Measurements from ENCODE around the gene ZNF831.

The ZNF831 gene

GRCh38 chr20:59214073-59214472, 50.5 kb downstream of the ZNF831 start:
- DNase-seq: no peak

DNA sequence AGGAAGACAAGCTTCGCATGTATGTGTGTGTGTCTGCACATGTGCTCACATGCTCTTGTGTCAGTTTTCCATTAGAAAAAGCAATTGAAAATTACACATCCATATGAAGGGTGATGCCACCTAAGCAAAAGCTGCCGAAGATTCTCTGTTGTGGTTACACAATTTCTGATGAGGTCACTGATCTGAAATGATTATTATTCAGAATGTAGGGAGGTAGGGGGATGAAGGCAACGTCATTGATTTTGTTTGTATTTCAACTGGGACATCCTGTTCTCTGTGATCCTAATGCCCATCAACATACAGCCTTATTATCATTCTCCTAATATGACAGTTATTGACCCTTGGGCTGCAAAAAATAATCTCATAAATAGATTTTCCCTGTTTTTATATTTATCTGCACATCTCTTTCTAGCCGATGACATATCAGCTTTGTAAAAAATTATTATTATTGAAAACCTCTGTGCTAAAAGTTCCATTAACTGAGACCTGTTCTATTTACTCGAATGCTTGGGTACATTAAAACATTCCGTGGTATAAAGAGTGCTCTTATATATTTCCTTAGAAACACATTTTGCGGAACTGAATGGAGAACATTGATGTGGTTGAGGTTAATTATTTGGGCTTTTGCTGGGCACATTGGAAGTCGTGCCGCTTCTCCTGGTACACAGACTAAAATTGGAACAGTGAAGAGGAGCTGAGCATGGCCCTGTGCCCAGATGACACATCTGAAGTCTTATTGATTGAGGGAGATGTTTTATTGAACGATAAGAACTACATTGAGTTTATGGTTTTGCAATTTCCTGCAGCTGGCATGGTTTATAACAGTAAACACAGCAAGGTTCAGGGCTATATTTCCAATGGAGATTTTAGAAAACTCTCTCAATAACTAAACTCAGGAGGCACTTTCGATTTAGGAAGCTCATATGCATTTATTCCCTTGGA, 51.3 kb downstream of the ZNF831 start:
- no peak for DNase-seq

DNA sequence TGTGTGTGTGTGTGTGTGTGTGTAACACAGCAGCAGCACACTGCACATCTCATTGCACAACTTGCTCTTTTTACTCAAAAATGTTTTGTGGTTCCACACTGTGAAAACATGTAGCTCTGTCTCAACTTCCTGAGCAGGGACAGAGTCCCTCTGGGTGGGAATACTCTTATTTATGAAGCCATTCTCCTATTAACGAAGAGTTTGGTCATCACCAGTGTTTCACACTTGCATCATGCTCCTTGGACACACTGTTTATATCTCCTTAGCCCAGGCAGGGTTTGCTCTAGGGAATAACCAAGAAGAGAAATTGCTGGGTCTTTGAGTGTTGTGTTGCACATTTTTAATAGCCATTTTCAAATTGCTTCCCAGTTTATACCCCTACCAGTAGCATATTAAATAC, 53.6 kb downstream of the ZNF831 start:
- no peak for DNase-seq

- no peak for DNase-seq
Measured at GRCh38 chr20:59217794-59218280, 54.2 kb downstream of the ZNF831 start.

DNA sequence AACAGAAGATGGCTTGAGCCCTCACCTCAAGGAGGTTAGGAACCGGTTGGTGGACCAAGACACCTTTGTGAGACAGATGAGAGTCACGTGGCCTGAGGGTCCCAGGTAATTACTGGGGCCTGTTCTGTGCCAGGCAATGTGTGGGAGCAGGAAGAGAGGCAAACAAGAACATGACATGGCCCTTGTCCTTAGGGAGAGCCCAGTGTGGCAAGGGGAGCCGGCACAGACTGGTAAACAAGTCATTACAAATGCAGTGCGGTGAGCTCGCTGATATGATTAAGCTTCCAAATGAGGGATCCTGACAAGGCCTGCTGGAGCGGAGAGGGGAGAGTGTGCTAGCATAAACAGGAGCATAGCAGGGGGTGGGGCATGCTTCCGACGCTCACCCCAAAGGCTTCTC, 55.6 kb downstream of the ZNF831 start:
- no peak for DNase-seq

DNA sequence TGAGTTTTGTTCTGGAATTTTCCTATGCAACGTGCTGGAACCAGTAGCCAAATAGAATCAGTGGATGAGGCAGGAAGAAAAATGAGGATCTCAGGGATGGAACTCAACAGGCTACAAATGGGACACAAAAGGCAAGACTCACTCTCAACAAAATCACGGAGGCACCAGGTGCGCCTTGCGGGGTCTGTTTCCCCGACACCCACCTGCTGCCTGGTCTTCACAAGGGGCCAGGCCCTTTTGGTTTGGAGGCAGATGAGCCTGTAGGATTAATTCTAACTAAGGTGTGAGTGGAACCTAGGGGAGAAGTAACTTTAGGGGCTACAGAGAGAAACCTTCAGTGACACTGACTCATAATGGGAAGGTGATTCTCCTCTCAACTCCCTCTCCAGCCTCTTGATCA, 56.5 kb downstream of the ZNF831 start:
- DNase-seq: no peak

DNA sequence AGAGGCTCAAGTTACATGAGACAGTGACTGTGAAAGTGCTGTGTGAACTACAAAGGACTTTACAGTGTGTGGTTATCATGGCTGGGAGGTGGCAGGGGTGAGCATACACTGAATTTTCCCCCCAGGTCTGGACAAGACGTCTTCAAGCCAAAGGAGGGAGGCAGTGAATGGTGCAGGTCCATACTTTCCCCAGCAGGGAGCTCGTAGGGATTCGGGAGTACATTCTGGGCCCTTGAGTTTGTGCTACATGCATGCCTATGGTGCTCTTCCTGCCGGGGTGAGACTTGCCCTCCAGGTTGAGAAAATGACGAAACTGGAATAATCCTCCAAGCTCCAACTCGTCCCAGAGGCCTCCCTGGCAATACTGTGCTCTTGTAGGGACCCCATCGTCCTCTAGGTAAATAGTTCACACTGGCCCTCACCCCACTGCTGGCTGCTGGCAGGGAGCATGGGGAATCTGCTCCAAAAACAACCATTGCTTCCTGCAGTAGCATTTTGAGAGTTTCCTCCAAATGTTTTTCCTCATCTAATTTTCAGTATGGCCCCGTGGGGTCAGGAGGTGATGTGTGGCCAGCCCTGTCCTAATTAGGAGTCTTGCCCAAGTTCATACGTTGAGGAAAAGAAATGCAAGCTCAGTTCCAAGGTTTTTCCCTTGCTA, 57.6 kb downstream of the ZNF831 start:
- no peak for DNase-seq

DNA sequence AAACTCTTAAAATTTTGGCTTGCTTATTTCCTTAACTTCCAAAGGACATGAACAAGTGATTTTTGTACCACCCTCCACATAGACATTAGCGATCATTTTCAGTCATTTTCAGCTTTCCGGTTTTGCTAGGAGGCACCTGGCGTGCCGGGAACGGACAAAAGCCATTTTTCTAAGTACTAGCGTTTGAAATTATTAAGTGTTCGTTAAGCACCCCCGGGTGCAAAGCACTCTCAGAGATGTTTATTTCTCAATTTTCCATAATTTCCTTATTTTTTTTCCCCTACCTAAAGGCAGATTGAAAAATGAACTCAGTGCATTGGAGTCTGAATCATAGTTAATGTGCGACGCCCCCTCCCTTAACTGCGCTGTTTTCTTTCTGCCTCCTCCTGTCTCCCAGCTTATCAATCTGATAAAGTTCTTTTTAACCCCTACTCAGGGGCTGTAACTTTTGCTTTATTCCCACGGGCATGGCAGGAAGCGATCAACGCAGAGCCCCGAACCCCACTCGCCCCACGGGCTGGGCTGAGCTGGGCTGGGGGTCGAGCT, 58.2 kb downstream of the ZNF831 start:
- DNase-seq: no peak

DNA sequence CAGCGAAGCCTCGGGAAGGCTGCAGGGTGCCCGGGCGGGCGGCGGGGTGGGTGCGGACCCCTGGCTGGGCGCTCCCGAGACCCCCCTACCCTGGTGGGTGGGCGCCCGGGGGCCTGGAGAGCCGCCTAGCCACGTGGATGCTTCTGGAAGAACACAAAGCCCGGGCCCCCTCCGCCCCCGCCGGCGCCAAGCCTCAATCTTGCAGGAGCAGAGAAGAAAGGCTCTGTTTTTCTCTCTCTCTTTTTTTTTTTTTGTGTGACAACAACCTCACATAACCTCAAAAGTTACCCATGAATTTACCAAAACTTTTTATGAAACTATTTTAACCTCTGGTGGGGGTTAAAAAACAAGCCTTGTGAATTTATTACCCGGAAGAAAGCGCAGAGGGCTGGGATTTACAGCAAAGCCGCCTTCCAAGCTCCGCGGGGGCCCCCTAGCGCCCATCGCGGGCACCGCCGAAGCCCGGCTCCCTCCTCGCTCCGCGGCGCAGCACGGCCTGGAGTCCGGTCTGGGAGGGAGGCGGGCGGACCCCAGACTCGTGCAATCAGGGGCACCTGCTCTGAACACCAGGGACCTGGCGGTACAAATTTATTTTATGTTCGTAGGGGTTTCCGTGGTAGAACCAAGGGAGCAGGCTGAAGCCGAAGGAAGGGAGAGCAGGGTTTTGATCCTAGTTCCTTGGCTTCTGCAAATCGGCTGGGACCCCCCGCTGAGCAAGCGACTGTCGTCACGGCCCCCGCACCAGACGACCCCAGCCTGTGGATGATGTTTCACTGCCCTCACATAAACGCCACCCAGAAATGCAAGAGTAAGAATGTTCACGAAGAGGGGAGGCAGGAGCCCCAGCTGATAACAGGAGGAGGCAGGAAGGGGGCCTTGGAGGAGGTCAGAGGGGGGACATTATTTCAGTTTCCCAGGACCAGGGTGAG, 58.9 kb downstream of the ZNF831 start:
- peak in 47 of 51 donors; percentile 20 to 83 (median 51) for DNase-seq

DNA sequence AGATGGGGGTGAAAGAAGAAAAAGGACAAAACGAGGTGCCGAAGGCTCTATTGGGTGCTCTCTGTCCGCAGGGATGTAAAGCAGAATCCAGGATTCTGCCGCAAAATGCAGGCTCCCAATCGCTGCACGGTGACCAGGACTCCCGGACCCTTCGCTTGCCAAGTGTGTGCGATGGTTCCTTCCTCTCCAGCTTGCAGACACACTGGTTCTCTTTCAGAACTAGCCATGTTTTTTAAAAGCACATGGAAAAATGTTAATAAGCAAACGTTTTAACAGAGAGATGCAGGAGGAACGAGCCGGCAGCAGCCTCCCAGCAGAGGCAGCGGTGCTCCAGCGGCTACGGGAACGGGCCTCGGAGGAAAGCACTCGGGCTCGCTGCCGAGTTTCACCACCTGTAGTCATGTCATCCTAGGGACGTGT, 59.6 kb downstream of the ZNF831 start:
- DNase-seq: peak in 6 of 51 donors; percentile 4 to 38 (median 10)

GRCh38 chr20:59223750-59224149, 60.1 kb downstream of the ZNF831 start:
- DNase-seq: no peak

DNA sequence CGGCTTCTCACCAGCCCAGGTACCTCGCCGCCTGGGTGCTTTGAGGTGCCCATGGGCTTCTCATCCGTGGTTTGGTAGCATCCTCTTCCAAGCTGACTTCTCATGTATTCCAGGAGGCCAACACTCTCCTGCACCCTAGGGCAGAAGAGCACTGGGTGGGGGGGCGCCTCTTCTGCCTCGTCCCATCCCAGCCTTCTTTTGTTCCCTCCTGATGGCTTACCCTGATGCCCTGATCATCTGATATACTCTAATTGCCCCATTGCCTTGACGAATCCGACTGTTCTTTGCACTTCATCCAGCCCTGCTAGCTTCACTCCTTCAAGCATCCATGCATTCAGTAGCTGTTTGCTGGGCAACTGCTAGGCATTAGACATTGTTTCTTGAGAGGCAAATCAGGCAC, 60.6 kb downstream of the ZNF831 start:
- DNase-seq: no peak

DNA sequence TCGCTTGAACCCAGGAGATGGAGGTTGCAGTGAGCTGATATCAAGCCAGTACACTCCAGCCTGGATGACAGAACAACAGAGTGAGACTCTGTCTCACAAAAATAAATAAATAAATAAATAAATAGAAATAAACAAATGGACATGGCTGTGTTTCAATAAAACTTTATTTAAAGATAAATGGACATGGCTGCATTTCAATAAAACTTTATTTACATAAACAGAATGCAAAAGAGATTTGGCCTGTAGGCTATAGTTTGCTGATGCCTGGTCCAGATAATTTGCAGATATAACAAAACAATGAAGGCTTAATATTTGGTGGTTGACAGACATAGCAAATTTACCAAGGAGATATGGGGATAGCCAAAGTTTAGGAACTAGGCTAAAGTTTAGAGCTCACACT, 66.8 kb downstream of the ZNF831 start:
- no peak for DNase-seq

GRCh38 chr20:59231124-59231804, 67.6 kb downstream of the ZNF831 start:
- no peak for DNase-seq

DNA sequence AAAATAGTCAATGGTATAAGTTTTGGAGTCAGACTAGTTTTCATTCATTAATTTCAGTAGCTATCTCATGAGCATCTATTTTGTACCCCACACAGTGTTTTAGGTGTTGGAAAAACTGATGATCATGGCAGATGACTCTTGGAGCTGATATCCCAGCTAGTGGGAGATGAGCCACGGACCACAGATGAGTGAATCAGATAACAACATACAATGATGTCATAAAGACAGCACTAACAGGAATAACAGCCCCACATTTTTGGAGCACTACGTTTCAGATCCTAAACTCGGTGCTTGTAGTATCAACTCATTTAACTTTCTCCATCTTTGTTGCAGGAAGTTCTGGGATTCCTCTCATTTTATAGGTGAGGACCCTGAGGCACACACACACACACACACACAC, 69.0 kb downstream of the ZNF831 start:
- DNase-seq: no peak

DNA sequence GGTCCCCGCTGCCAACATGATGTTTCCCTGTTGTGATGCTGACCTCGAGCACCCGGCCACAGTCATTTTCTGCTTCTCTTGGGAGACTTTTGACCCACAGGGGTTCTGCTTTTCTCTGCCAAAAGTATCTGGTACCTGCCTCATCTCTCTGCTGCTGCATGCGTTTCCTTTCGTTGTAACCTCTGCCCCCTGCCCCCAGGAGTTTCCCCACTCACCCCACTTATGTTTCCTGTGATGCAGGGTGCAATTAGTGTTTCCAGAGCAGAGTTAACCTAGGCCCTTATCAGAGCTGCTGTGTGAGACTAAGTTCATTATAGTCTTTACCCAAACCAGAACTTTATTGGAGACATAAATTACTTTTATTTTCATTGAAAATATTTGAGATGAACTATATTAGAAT, 71.6 kb downstream of the ZNF831 start:
- no peak for DNase-seq

GRCh38 chr20:59240006-59240405, 76.4 kb downstream of the ZNF831 start:
- no peak for DNase-seq

- DNase-seq: no peak
Measured at GRCh38 chr20:59242714-59243626, 79.3 kb downstream of the ZNF831 start.

DNA sequence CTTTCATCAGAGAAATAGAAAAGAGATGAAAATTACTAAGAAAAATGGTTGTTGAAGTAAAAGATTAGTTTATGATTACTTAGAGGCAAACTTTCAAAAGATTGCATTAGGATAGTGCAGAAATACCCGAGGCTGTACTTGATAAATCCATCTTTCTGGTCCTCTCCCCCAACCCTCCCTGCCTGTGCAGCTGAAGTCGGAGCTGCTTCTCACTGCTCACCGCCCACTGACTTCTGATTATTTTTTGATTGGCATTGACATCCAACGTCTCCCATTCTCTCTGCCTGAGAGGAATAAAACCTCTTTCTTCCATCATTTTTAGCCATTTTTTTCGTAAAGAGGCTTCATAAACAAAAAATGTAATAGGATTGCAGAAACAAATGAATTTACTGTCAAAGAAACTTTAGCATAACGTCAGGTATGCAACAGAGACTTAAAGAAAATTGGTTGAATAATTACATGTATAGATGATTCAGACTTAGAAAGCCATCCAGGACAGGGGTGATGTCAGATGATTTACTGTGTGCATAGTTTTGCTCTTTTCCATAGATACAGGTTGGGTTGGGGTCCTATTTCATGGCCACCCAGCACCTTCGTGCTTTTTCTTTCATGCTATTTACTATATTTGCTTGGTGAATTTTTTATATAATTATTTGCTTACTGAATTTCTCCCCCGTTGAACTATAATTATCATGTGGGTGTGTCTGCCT, 83.2 kb downstream of the ZNF831 start:
- DNase-seq: no peak

All from hypothalamus (tissue), 51 donors.